ENCODE measurements around the gene FSTL3.
"Not testable (repeated sequence)": the region's sequence is repeated elsewhere in the genome, so short reads cannot be mapped to it uniquely, and the experiment has no call there.

FSTL3 gene

GRCh38 chr19:682678-683320 lies 6.6 kb downstream of the FSTL3 start:
- no peak for DNase-seq (ENCODE audit: low spot score)

- no peak for DNase-seq (ENCODE audit: low spot score)
Observed at GRCh38 chr19:685454-685931, 9.3 kb downstream of the FSTL3 start.

GRCh38 chr19:686589-687297 lies 10.6 kb downstream of the FSTL3 start:
- DNase-seq (ENCODE audit: low spot score): no peak

GRCh38 chr19:687569-688166 lies 11.5 kb downstream of the FSTL3 start:
- no peak for DNase-seq (ENCODE audit: low spot score)

- no peak for DNase-seq (ENCODE audit: low spot score)
Observed at GRCh38 chr19:688214-688613, 12.0 kb downstream of the FSTL3 start.

GRCh38 chr19:688992-689391 lies 12.8 kb downstream of the FSTL3 start:
- no peak for DNase-seq (ENCODE audit: low spot score)

GRCh38 chr19:690203-690602 lies 14.0 kb downstream of the FSTL3 start:
- DNase-seq (ENCODE audit: low spot score): no peak

- DNase-seq (ENCODE audit: low spot score): no peak
Observed at GRCh38 chr19:694481-695351, 18.5 kb downstream of the FSTL3 start.

GRCh38 chr19:695352-695949 lies 19.3 kb downstream of the FSTL3 start, which contains the start of gene PRSS57:
Gene PRSS57 (minus strand): TSS chr19:695452. CDS start chr19:695430, 22 bp downstream.
- DNase-seq (ENCODE audit: low spot score): no peak

- DNase-seq (ENCODE audit: low spot score): not testable (repeated sequence)
Observed at GRCh38 chr19:698529-698928, 22.3 kb downstream of the FSTL3 start.

GRCh38 chr19:699885-700284 lies 23.7 kb downstream of the FSTL3 start:
- not testable (repeated sequence) for DNase-seq (ENCODE audit: low spot score)

- not testable (repeated sequence) for DNase-seq (ENCODE audit: low spot score)
Observed at GRCh38 chr19:702847-703246, 26.7 kb downstream of the FSTL3 start.

- no peak for DNase-seq (ENCODE audit: low spot score)
Observed at GRCh38 chr19:703329-703650, 27.1 kb downstream of the FSTL3 start.

GRCh38 chr19:703651-704446 lies 27.7 kb downstream of the FSTL3 start:
- DNase-seq (ENCODE audit: low spot score): peak; percentile 37

- DNase-seq (ENCODE audit: low spot score): no peak
Observed at GRCh38 chr19:704447-704741, 28.2 kb downstream of the FSTL3 start.

- DNase-seq (ENCODE audit: low spot score): no peak
Observed at GRCh38 chr19:708154-709143, 32.3 kb downstream of the FSTL3 start, which contains the start of gene PALM. Gene PALM (plus strand): TSS chr19:708935. CDS start chr19:709147, 212 bp downstream.

GRCh38 chr19:709196-709964 lies 33.2 kb downstream of the FSTL3 start:
- no peak for DNase-seq (ENCODE audit: low spot score)

- DNase-seq (ENCODE audit: low spot score): no peak
Observed at GRCh38 chr19:709965-710571, 33.9 kb downstream of the FSTL3 start.

GRCh38 chr19:710767-711166 lies 34.6 kb downstream of the FSTL3 start:
- DNase-seq (ENCODE audit: low spot score): no peak

Measured in AG08395 (cell line).